HUDEP-2 (cell line): ENCODE measurements around the gene SLC16A4.
"Not testable (repeated sequence)": the region's sequence is repeated elsewhere in the genome, so short reads cannot be mapped to it uniquely, and the experiment has no call there.

ENCODE experiments used
- DNase-seq, 76 experiments: peaks; one replicate each; lab custom pipeline; 2025; ENCODE audit not compliant: unreplicated experiment in 76 of 76; lab: John Stamatoyannopoulos, UW

The SLC16A4 gene

DNA sequence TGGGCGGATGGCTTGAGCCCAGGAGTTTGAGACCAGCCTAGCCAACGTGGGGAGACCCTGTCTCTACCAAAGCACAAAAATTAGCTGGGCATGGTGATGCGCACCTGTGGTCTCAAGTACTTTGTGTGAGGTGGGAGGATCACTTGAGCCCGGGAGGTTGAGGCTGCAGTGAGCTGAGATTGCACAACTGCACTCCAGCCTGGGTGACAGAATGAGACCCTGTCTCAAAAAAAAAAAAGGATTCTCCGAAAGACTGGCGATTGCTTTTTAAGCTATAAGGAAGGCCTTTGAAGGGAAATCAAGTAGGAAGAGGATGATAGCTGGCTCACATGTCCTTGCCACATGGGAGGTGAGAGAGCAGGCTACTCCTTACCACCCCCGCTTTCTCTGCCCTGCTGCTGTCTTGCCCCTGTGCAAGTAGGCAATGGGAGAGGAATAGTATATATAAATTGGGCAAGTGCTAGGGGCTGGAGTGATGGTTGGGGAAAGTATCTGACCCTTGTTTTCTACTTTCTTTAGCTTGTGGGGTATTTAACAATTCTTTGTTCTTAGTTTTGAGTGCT, 20.4 kb upstream of the SLC16A4 start:
- DNase-seq, result no peak

DNA sequence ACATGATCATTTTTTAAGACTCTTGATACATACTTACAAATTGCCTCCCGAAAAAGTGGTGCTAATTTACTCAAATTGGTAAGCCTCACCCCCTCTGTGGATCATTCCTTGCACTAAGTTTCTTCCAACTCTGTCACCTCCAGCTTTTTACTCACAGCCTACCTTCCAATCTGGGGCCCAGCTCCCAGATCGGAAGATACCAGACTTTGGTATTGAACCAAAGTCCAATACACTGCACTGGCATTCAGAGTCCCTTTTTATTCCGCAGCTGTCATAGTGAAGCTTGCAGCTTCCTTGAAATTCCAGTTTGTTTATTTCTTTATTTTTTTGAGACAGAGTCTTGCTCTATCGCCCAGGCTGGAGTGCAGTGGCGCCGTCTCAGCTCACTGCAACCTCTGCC, 18.5 kb upstream of the SLC16A4 start:
- no peak for DNase-seq

DNA sequence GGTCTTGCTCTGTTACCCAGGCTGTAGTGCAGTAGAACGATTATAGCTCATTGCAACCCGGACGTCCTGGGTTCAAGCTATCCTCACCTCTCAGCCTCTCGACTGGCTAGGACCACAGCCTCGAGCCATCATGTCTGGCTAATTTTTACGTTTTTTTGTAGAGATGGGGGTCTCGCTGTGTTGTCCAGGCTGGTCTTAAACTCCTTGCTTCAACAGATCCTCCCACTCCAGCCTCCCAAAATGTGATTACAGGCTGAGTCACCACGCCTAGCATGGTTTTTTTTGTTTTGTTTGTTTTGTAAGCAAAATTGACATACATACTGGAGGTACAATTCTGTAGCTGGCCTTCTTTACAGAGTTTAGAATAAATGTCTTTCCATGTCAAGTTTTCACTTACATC, 17.7 kb upstream of the SLC16A4 start:
- DNase-seq, result no peak

DNA sequence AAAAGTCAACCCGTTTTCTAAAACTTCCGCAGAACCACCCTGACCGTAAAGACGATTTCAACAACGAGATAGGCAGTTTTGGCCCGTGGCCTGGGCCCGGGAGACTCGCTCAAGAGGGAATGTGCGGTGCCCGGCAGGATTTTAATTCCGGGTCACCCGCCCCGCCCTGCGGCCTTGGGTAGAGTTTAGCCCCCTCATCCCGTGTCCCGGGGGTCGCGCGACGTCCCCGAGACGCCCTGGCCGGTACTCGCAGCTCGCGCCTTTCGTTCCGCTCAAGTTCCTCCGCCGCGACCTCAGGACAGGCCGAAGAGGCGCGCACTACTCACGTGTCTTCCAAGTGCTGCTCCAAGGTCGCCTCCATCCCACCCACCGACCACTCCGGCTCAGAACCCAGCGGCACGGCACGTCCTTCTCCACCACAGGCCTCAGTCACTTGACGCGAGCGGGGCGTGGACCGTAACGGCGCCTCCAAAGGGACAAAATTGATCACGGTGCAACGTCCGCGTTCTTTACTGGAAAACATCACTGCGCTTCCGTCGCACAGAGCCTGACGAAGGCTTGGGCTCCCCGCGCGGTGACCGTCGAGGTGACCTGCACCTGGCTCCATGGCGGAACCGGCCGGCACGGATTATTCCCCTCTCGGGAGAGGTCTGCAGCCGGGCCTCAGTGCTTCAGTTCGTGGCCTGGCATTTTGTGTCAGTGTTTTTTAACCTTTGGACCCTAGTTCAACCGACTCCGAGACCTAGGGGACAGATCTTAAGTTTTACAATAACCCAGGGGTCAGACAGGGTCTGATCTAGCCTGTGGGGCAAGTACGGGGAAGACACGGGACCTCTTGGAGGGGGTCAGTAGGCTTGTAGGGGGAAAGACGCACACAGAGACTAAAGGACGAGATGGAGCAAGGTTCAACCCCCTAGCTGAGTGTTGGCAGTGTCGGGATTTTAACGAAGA, 16.7 kb upstream of the SLC16A4 start, which contains the start of gene LAMTOR5:
Gene LAMTOR5 (minus strand): TSS at position 435 of the 951 bp plus-strand sequence. CDS start 74 bp downstream, at position 361.
- peak in 74 of 76 experiments; percentile 57 to 93 (median 86) for DNase-seq

DNA sequence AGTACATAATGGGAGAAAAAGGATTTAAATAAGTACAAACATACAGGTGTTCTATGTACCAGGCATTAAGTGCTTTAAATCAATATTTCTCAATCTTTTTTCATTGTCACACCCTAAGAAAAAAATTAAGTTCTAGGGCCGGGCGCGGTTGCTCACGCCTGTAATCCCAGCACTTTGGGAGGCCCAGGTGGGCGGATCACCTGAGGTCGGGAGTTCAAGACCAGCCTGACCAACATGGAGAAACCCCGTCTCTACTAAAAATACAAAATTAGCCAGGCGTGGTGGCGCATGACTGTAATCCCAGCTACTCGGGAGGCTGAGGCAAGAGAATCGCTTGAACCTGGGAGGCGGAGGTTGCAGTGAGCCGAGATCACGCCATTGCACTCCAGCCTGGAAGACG, 15.6 kb upstream of the SLC16A4 start:
- DNase-seq, result not testable (repeated sequence)

DNA sequence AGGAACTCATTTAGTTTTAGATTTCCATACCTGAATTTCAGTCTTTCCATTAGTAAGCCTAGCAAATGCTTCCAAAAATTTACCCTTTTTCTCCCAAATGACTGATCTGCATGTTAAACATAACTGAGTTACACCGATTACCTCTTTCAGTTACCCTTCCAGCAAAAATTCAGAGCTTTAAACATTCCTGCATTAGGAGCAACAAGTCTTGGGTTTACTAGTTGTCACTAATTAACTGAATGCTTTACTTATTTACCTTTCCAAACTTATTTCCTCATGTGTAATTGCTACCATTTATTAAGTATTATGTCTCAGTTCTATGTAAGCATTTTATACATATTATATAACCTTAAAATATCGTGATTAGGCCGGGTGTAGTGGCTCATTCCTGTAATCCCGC, 13.6 kb upstream of the SLC16A4 start:
- no peak for DNase-seq

DNA sequence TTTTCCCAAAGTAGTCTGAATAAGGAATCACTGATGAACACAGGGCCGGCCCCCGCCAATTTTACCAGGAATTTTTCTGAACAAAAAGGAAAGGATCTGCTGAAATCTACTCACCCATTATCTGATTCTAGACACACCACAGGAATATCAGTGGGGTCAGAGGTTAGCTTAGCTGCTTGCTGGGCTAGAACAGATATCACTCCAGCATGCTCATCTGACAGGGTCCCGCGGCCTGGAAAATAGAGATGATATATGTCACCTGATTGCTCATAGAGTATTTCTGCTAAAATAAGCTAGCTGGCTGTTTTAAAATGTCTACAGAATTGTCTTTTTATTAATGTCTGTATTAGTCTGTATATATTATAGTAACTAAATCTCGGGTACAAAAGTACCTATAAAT, 13.0 kb upstream of the SLC16A4 start:
- DNase-seq, result no peak

DNA sequence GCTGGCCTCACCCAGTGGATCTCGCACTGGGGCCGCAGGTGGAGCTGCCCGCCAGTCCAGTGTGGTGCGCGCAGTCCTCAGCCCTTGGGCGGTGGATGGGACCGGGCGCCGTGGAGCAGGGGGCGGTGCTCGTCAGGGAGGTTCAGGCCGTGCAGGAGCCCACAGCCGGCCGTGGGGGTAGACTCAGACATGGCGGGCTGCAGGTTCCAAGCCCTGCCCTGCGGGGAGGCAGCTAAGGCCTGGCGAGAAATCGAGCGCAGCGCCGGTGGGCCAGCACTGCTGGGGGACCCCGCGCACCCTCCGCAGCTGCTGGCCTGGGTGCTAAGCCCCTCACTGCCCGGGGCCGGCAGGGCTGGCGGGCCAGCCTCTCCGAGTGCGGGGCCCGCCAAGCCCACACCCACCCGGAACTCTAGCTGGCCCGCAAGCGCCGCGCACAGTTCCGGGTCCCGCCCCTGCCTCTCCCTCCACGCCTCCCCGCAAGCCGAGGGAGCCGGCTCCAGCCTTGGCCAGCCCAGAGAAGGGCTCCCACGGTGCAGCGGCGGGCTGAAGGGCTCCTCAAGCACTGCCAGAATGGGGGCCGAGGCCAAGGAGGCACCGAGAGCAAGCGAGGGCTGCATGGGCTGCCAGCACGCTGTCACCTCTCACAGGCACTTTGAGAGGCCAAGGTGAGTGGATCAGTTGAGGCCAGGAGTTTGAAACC, 5.6 kb upstream of the SLC16A4 start:
- not testable (repeated sequence) for DNase-seq

DNA sequence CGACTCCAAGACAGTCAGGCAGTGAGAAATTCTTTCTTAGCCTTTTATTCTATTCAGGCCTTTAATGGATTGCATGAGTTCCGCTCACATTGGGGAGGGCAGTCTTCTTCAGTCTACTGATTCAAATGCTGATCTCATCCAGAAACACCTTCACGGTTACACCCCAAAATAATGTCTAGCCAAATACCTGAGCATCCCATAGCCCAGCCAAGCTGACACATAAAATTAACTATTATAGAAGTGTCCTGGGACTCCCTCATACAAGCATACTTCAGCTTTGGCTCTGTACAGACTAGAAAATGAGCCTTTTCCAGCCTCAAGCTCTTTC, 3.6 kb upstream of the SLC16A4 start:
- no peak for DNase-seq

DNA sequence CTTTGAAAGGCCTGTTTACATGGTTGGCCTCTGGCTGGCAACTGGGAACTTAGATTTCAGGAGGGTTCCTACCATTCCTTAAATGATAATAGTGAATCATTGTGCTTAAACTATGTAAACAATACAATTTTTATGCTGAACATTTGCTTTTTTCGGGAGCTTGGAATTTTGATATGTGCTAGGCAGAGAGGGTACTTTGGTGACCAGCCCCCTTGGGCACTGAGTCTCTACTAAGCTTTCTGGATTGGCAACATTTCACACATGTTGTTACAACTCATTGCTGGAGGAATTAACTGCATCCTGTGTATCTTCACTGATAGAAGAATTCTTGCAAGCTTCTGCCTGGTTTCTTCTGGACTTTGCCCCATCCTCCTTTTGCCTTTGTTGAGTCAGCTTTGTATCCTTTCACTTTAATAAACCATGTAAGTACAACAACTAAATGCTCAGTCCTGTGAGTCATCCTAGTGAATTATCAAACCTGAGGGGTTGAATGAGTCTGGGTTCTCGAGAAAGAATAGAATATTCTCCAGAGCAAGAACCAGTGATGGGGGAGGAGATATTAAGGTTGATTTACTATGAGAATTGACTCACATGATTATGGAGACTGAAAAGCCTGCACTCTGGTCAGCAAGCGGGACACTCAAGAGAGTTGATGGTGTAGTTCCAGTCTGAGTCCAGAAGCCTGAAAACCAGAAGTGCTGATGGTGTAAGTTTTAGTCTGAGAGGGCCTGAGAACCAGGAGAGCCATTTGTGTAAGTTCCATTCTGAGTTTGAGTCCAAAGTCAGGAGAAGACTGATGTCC, 3.1 kb upstream of the SLC16A4 start:
- no peak for DNase-seq

DNA sequence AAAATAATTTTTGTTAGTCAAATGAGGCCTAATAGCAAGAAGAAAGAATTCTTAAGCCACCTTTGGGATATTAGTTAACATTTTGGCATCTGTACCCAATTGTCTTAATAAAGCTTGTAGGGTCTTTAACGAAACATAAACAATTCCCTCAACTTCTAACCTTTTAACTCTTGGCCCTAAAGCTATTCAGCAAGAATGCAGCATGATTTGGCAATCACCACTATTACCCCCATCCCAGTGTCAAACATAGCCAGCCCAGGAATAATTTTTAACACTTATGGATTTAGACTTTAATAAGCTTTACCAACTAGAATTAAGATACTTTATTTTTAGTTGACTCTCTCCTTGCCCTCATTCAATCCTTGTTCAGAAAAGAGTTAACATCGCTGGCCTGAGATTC, 2.5 kb upstream of the SLC16A4 start:
- no peak for DNase-seq

DNA sequence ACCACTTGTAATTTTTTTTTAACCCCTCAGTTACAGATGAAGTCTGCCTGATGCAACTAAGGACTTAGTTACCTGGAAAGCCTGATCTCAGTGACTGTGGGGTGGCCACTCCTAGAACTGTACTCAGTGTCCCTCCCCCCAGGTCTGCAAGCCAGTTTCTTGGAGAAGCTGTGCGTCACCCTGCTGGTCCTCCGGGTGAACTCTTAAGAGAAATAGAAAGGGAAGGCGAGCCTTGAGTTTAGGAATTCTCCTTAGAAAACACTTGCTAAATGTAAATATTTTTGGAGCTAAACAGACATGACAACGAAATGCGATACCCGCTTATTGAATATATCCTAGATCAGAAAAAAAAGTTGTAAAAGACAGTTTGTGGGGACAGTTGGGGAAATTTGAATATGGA, 730 bp downstream of the SLC16A4 start:
- no peak for DNase-seq

DNA sequence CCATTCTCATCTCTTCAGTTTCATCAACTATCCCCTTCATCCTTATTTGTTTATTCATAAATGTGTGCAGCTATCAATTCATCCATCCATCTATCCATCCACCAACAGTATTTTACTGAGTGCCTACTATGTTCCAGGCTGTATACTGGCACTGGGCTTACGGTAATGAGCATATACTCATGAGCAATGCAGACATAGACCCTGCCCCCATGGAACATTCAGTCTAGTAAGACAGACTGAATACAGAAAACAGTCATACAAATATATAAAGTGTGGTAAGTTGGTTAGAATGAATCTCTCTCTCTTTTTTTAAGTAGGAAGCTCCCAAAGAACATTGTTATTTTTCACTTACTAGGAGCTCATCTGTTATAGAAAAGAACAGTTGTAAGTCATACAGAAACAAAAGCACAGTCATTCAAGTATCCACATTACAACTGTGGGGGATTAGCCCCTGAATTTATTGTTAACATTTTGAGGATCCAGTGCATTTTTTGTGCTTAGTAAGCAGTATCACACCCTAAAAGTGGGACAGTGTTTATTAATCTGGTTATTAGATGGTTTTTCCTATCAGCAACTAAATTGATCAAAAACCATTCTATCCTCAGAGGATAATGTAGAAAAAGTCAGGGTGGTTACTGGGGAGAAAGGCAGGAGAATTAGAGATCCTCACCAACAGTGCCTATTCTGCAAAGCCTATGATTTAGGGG, 3.6 kb downstream of the SLC16A4 start:
- no peak for DNase-seq

DNA sequence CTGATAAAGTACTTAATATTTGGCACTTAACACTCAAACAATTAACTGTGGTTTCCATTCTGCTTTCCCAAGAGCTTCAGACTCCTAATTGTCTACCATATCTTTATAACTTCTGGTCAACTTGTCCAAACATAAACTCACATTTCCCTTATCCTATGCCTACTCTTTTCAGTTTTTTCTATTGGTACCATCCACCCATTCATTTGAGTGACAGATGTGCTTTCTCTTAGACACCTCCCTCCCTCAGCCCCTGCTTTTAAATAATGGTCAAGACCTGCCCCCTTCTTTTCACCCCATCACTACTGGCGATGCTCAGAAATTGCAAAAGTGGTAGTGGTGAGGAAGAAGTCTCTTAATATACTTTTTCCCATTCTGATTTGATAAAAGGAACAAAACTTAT, 5.5 kb downstream of the SLC16A4 start:
- DNase-seq, result no peak

DNA sequence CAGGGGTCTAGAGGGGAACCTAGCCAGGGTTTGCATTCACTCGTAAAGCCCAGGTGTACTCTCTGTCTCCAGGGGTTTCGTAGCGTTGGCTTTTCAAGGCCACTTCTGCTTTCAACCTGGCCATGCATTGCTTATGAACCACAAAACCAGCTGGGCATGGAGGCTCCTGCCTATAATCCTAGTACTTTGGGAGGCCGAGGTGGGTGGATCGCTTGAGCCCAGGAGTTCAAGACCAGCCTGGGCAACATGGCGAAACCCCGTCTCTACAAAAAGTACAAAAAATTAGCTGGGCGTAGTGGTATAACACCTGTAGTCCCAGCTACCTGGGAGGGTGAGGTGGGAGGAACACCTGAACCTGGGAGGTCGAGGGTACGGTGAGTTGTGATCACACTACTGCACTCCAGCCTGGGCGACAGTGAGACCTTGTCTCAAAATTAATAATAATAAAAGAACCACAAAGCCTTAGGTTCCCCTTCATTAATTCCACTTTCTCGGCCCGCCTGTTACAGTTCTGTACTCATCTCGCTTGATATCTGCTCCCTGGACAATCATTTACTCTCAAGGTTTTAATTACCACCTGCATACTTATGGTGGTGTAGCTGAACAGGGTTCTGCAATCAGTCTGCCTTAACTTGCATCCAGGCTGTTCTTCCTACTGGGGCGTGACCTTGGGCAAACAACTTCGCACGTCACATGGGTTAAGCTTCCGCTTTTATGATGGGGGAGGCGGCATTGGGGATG, 6.1 kb downstream of the SLC16A4 start:
- DNase-seq, result no peak

DNA sequence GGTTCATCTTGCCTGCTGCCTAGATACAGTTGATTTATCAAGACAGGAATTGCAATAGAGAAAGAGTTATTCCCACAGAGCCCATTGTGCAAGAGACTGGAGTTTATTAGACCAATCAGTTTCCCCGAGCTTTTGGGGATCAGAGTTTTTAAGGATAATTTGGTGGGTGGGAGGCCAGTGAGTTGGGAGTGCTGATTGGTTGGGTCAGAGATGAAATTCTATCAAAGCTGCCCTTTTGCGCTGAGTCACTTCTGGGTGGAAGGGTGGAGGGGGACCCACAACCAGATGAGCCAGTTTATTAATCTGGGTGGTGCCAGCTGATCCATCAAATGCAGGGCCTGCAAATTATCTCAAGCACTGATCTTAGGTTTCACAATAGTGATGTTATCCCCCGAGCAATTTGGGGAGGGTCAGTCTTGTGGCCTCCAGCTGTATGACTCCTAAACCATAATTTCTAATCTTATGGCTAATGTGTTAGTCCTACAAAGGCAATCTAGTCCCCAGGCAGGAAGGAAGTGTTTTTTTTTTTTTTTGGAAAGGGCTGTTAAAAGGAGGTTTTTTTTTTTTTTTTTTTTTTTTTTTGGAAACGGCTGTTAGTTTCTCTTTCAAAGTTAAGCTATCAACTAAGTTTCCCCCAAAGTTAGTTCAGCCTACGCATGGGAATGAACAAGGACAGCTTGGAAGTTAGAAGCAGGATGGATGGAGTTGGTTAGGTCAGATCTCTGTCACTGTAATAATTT, 7.4 kb downstream of the SLC16A4 start:
- no peak for DNase-seq

DNA sequence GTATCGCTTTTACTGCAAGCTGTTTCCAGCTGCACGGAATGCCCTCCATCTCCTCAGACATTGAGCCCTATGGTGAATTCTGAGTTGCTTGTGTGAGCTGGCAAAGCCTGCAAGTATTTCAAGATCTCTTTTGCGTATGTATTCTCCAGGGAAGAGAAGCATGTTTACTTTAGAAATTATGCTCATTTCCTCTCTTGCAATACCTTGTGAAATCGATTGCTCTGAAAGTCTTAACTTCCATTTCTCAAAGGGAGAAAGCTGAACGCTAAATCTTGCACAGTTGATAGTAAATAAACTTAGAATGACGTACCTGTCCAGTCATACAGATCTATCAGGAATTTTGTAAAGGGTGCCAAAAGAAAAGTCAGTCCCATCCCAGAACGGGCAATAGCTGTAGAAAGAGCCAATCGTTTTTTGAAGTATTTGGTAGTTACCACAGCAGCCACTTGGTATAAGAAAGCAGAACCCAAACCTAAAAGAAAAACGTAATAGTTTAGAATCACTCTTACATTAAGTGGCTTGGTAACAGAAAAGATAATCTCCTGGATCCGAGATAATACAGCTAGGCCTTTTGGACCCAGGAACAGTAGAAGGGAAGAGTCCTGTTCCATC, 10.0 kb downstream of the SLC16A4 start:
- DNase-seq, result no peak

DNA sequence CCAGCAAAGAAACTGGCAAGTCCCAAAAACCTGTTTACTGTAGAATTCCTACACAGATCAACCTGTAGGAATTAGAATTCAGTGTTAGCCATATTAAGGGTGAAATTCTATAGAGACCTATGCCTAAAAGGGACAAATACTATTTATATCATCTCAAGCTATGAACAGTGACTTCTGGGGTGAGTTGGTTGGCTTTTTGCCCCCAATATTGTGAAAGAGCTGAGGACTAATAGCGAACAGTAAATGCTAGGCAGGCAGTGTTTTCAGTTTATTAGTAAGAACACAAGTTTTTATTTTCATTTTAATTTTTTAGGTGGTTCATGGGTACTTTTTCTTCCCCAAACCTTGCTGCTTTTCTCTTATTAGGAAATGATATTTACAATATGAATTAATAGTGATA, 15.3 kb downstream of the SLC16A4 start:
- no peak for DNase-seq
